ENCODE results near the gene ACAA1. TPM values are rescaled to one million over a fixed set of nuclear protein-coding genes. Genes with fewer than 3 reads are reported as not detected.

Gene ACAA1
- total and polyA plus RNA-seq, 10 of the 15 experiments (the other 5 are each of a cell fraction or from before 2014, with no cell fraction given): 5.7 to 85.4 (median 60.6) TPM

DNA sequence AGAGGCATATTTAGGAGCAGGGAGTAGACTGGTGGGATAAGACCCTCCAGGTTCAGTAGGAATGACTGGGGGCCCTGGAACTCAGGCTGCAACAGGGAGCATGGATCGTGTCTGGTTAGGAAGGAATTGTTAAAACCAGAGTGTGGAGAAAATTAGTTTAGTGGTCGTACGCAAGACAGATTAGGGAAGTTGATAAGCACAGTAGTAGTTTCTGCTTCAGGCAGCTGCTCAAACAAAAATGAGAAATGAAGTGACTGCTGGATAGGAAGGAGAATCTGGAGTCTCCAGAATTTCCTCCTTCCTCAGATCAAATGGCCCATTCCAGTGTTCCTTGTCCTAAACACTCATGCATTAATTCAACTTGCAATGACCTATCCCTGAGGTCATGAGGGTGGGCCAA, 12.8 kb upstream of the ACAA1 start (continued):
- TF ChIP-seq, protein P1, sequence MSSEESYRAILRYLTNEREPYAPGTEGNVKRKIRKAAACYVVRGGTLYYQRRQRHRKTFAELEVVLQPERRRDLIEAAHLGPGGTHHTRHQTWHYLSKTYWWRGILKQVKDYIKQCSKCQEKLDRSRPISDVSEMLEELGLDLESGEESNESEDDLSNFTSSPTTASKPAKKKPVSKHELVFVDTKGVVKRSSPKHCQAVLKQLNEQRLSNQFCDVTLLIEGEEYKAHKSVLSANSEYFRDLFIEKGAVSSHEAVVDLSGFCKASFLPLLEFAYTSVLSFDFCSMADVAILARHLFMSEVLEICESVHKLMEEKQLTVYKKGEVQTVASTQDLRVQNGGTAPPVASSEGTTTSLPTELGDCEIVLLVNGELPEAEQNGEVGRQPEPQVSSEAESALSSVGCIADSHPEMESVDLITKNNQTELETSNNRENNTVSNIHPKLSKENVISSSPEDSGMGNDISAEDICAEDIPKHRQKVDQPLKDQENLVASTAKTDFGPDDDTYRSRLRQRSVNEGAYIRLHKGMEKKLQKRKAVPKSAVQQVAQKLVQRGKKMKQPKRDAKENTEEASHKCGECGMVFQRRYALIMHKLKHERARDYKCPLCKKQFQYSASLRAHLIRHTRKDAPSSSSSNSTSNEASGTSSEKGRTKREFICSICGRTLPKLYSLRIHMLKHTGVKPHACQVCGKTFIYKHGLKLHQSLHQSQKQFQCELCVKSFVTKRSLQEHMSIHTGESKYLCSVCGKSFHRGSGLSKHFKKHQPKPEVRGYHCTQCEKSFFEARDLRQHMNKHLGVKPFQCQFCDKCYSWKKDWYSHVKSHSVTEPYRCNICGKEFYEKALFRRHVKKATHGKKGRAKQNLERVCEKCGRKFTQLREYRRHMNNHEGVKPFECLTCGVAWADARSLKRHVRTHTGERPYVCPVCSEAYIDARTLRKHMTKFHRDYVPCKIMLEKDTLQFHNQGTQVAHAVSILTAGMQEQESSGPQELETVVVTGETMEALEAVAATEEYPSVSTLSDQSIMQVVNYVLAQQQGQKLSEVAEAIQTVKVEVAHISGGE (CRISPR knock-in tag; IDR thresholded peaks at IDR 0.05): no peak
- no peak for TF ChIP-seq NFIC (IDR thresholded peaks at IDR 0.05; ENCODE audit: low read depth, low read length)
- TF ChIP-seq IKZF1 (conservative IDR thresholded peaks at IDR 0.05): peak; percentile 45; the same call in 1 of the 2 replicates
- no peak for TF ChIP-seq GABPA (IDR thresholded peaks at IDR 0.05; ENCODE audit: low read depth)
- TF ChIP-seq ZNF384 (IDR thresholded peaks at IDR 0.05; ENCODE audit: borderline replicate concordance, low read depth, low read length): no peak
- TF ChIP-seq BRCA1 (IDR thresholded peaks at IDR 0.05; ENCODE audit: low read depth, low read length): no peak
- TF ChIP-seq RAD51 (IDR thresholded peaks at IDR 0.05): no peak
- TF ChIP-seq BACH1 (IDR thresholded peaks at IDR 0.05; ENCODE audit: borderline replicate concordance): no peak
- TF ChIP-seq GATAD2B (conservative IDR thresholded peaks at IDR 0.05; ENCODE audit: low read depth): no peak
- TF ChIP-seq CREB1 (IDR thresholded peaks at IDR 0.05; ENCODE audit: low read depth): no peak
- TF ChIP-seq ZBED1 (IDR thresholded peaks at IDR 0.05; ENCODE audit: borderline replicate concordance): no peak
- 0 out of 2 replicates have a peak, but pooled peaks have one; percentile 19 for TF ChIP-seq MTA2 (IDR thresholded peaks at IDR 0.05; ENCODE audit: low read depth)
- no peak for TF ChIP-seq ZNF217 (IDR thresholded peaks at IDR 0.05)

All from GM12878 (cell line).